Activated T-cell treated with anti-CD3 and anti-CD28 coated beads, Interleukin-2, amount 50 U/mL, for 4 hours (primary cell): ENCODE measurements around the gene RAMP1. TPM values are rescaled to one million over a fixed set of nuclear protein-coding genes. Genes with fewer than 3 reads are reported as not detected.

ENCODE experiments used
- ATAC-seq, 2 donors: fragments of 200-7000 bp; cut with Tn5 transposase; one replicate each; pipeline ENCODE4 v1.10.0; 2021
- DNase-seq: peaks from one replicate; pipeline ENCODE4 v3.0.0-alpha.2; 2020
- H3K27me3 Mint-ChIP-seq: one replicate; pipeline ENCODE4 v1.8.0; 2021; ENCODE audit warnings: low read depth, mixed read lengths
- H3K36me3 Mint-ChIP-seq: one replicate; pipeline ENCODE4 v1.8.0; 2022; ENCODE audit warnings: mixed read lengths; ENCODE audit not compliant: insufficient read depth
- H3K4me1 Mint-ChIP-seq: one replicate; pipeline ENCODE4 v1.8.0; 2021; ENCODE audit warnings: low read depth, mixed read lengths
- H3K4me3 Mint-ChIP-seq: one replicate; pipeline ENCODE4 v1.8.0; 2021; ENCODE audit warnings: mild to moderate bottlenecking, moderate library complexity, mixed read lengths
- H3K9me3 Mint-ChIP-seq: one replicate; pipeline ENCODE4 v1.8.0; 2021; ENCODE audit warnings: mixed read lengths
- total RNA-seq, 3 donors: library from RNA; stranded (reverse); gene quantifications; one replicate each; pipeline ENCODE4 v1.2.1, GENCODE V29; 2021

The RAMP1 gene
- total RNA-seq, 3 donors from 2014 or later = 0.43 to 0.53 (median 0.46) TPM

- H3K4me3 Mint-ChIP-seq = no peak overlapping the region
- H3K9me3 Mint-ChIP-seq = peaks cover 7% of the 10 kb centered on the region
- no peaks in the 10 kb centered on the region for H3K27me3 Mint-ChIP-seq
- no peak for DNase-seq
- no peaks in the 10 kb centered on the region for H3K36me3 Mint-ChIP-seq
- peak in 1 of 2 donors; percentile 41 for ATAC-seq
- H3K4me1 Mint-ChIP-seq = peaks cover 32% of the 10 kb centered on the region
These were observed 45.6 kb downstream of the RAMP1 start for GRCh38 chr2:237904831-237905599.

GRCh38 chr2:237907144-237907543 is 47.7 kb downstream of the RAMP1 start:
- no peak for DNase-seq

GRCh38 chr2:237909075-237909695 is 49.8 kb downstream of the RAMP1 start:
- H3K4me3 Mint-ChIP-seq = no peak overlapping the region
- ATAC-seq = no peak

More at GRCh38 chr2:237907144-237907543, 47.7 kb downstream of the RAMP1 start:
- Mint-ChIP-seq H3K4me3 (no peak overlapping the region), H3K9me3 (peaks cover 7% of the 10 kb centered on the region), H3K27me3 (no peaks in the 10 kb centered on the region), H3K36me3 (no peaks in the 10 kb centered on the region), H3K4me1 (peaks cover 20% of the 10 kb centered on the region)
- ATAC-seq = no peak

GRCh38 chr2:237909801-237910475 is 50.5 kb downstream of the RAMP1 start:
- ATAC-seq (peak in 1 of 2 donors; percentile 12), DNase-seq (no peak)
- peaks cover 11% of the 10 kb centered on the region for H3K4me1 Mint-ChIP-seq
- H3K36me3 Mint-ChIP-seq = no peaks in the 10 kb centered on the region
- peaks cover 7% of the 10 kb centered on the region for H3K9me3 Mint-ChIP-seq
- H3K27me3 Mint-ChIP-seq = peaks cover 1% of the 10 kb centered on the region
- H3K4me3 Mint-ChIP-seq = no peak overlapping the region

More at GRCh38 chr2:237909075-237909695, 49.8 kb downstream of the RAMP1 start:
- Mint-ChIP-seq H3K36me3 (no peaks in the 10 kb centered on the region), H3K9me3 (peaks cover 7% of the 10 kb centered on the region), H3K27me3 (peaks cover 1% of the 10 kb centered on the region), H3K4me1 (peaks cover 15% of the 10 kb centered on the region)
- DNase-seq = no peak

- Mint-ChIP-seq H3K4me1 (peaks cover 3% of the 10 kb centered on the region), H3K9me3 (peaks cover 7% of the 10 kb centered on the region), H3K4me3 (no peak overlapping the region), H3K36me3 (no peaks in the 10 kb centered on the region), H3K27me3 (peaks cover 1% of the 10 kb centered on the region)
- no peak for DNase-seq
- no peak for ATAC-seq
These were observed 51.3 kb downstream of the RAMP1 start for GRCh38 chr2:237910576-237911362.

- Mint-ChIP-seq H3K4me3 (no peak overlapping the region), H3K9me3 (peaks cover 7% of the 10 kb centered on the region), H3K36me3 (no peaks in the 10 kb centered on the region), H3K27me3 (peaks cover 1% of the 10 kb centered on the region), H3K4me1 (no peaks in the 10 kb centered on the region)
- DNase-seq (no peak), ATAC-seq (no peak)
These were observed 52.1 kb downstream of the RAMP1 start for GRCh38 chr2:237911363-237912017.

- Mint-ChIP-seq H3K27me3 (peaks cover 1% of the 10 kb centered on the region), H3K9me3 (peaks cover under 1% of the 10 kb centered on the region), H3K4me1 (no peaks in the 10 kb centered on the region), H3K4me3 (no peak overlapping the region), H3K36me3 (no peaks in the 10 kb centered on the region)
- DNase-seq (no peak), ATAC-seq (no peak)
These were observed 53.1 kb downstream of the RAMP1 start for GRCh38 chr2:237912271-237913192.

- no peaks in the 10 kb centered on the region for H3K4me1 Mint-ChIP-seq
- H3K9me3 Mint-ChIP-seq = no peaks in the 10 kb centered on the region
- no peaks in the 10 kb centered on the region for H3K36me3 Mint-ChIP-seq
- H3K4me3 Mint-ChIP-seq = no peak overlapping the region
- DNase-seq (no peak), ATAC-seq (no peak)
- H3K27me3 Mint-ChIP-seq = peaks cover 1% of the 10 kb centered on the region
These were observed 53.9 kb downstream of the RAMP1 start for GRCh38 chr2:237913193-237913917.

- no peak for ATAC-seq
- H3K4me1 Mint-ChIP-seq = peaks cover 3% of the 10 kb centered on the region
- no peaks in the 10 kb centered on the region for H3K9me3 Mint-ChIP-seq
- H3K36me3 Mint-ChIP-seq = no peaks in the 10 kb centered on the region
- no peak for DNase-seq
- H3K4me3 Mint-ChIP-seq = no peak overlapping the region
- peaks cover 1% of the 10 kb centered on the region for H3K27me3 Mint-ChIP-seq
These were observed 56.2 kb downstream of the RAMP1 start for GRCh38 chr2:237915576-237915975.

GRCh38 chr2:237916296-237916695 is 56.9 kb downstream of the RAMP1 start:
- Mint-ChIP-seq H3K9me3 (no peaks in the 10 kb centered on the region), H3K36me3 (no peaks in the 10 kb centered on the region), H3K27me3 (peaks cover 1% of the 10 kb centered on the region), H3K4me3 (no peak overlapping the region), H3K4me1 (peaks cover 7% of the 10 kb centered on the region)
- no peak for DNase-seq
- ATAC-seq = no peak

- no peaks in the 10 kb centered on the region for H3K9me3 Mint-ChIP-seq
- no peak overlapping the region for H3K4me3 Mint-ChIP-seq
- H3K36me3 Mint-ChIP-seq = no peaks in the 10 kb centered on the region
- no peak for ATAC-seq
- H3K27me3 Mint-ChIP-seq = no peaks in the 10 kb centered on the region
- H3K4me1 Mint-ChIP-seq = peaks cover 14% of the 10 kb centered on the region
- DNase-seq = no peak
These were observed 58.4 kb downstream of the RAMP1 start for GRCh38 chr2:237917696-237918374.

- H3K27me3 Mint-ChIP-seq = no peaks in the 10 kb centered on the region
- DNase-seq (no peak), ATAC-seq (no peak)
- H3K4me3 Mint-ChIP-seq = no peak overlapping the region
- H3K9me3 Mint-ChIP-seq = no peaks in the 10 kb centered on the region
- no peaks in the 10 kb centered on the region for H3K36me3 Mint-ChIP-seq
- H3K4me1 Mint-ChIP-seq = peaks cover 27% of the 10 kb centered on the region
These were observed 60.2 kb downstream of the RAMP1 start for GRCh38 chr2:237919593-237919992.
